COLO829 (cell line): ENCODE data around the gene TTC3.
"Not testable (repeated sequence)": the region's sequence is repeated elsewhere in the genome, so short reads cannot be mapped to it uniquely, and the experiment has no call there.

Experiments
- DNase-seq: peaks from one replicate; pipeline ENCODE4 v3.0.0; 2012; ENCODE audit warnings: low spot score

The TTC3 gene

GRCh38 chr21:37088186-37088735 is 15.2 kb downstream of the TTC3 start:
- no peak for DNase-seq

GRCh38 chr21:37093977-37094376 is 20.9 kb downstream of the TTC3 start:
- no peak for DNase-seq

GRCh38 chr21:37095821-37096220 is 22.8 kb downstream of the TTC3 start:
- DNase-seq = no peak

- no peak for DNase-seq
These were observed 25.7 kb downstream of the TTC3 start for GRCh38 chr21:37098751-37099150.

- no peak for DNase-seq
These were observed 27.3 kb downstream of the TTC3 start for GRCh38 chr21:37100316-37100715.

GRCh38 chr21:37101384-37101783 is 28.3 kb downstream of the TTC3 start:
- DNase-seq = no peak

GRCh38 chr21:37102746-37103145 is 29.7 kb downstream of the TTC3 start:
- DNase-seq = not testable (repeated sequence)

- no peak for DNase-seq
These were observed 33.9 kb downstream of the TTC3 start for GRCh38 chr21:37106998-37107397.

- DNase-seq = not testable (repeated sequence)
These were observed 38.0 kb downstream of the TTC3 start for GRCh38 chr21:37111029-37111428.

GRCh38 chr21:37114301-37114700 is 41.2 kb downstream of the TTC3 start:
- not testable (repeated sequence) for DNase-seq

GRCh38 chr21:37116459-37116858 is 43.4 kb downstream of the TTC3 start:
- not testable (repeated sequence) for DNase-seq

GRCh38 chr21:37117204-37117603 is 44.1 kb downstream of the TTC3 start:
- no peak for DNase-seq

- no peak for DNase-seq
These were observed 45.3 kb downstream of the TTC3 start for GRCh38 chr21:37118187-37118826.

GRCh38 chr21:37119421-37120218 is 46.6 kb downstream of the TTC3 start:
- DNase-seq = no peak

GRCh38 chr21:37128076-37128475 is 55.0 kb downstream of the TTC3 start:
- DNase-seq = no peak

- peak; percentile 5 for DNase-seq
These were observed 57.9 kb downstream of the TTC3 start for GRCh38 chr21:37130971-37131370.

- no peak for DNase-seq
These were observed 63.2 kb downstream of the TTC3 start for GRCh38 chr21:37136261-37136660.

- DNase-seq = no peak
These were observed 63.7 kb downstream of the TTC3 start for GRCh38 chr21:37136744-37137143.

GRCh38 chr21:37139154-37139553 is 66.1 kb downstream of the TTC3 start:
- DNase-seq = no peak

GRCh38 chr21:37139902-37140301 is 66.8 kb downstream of the TTC3 start:
- no peak for DNase-seq

GRCh38 chr21:37143392-37143791 is 70.3 kb downstream of the TTC3 start:
- DNase-seq = not testable (repeated sequence)

GRCh38 chr21:37145635-37146111 is 72.6 kb downstream of the TTC3 start:
- DNase-seq = no peak
